GM19455 (cell line): ENCODE measurements around the gene FNIP1.
"Not testable (repeated sequence)": the region's sequence is repeated elsewhere in the genome, so short reads cannot be mapped to it uniquely, and the experiment has no call there.

Experiments used
- ATAC-seq: cut with Tn5 transposase; IDR thresholded peaks from one replicate; pipeline ENCODE4 v1.9.1; 2021; ENCODE audit not compliant: unreplicated experiment

FNIP1 gene

GRCh38 chr5:131787736-131788135 lies 9.1 kb downstream of the FNIP1 start:
- ATAC-seq, result no peak

- ATAC-seq, result no peak
Measured at GRCh38 chr5:131786900-131787692, 9.7 kb downstream of the FNIP1 start.

- ATAC-seq, result no peak
Measured at GRCh38 chr5:131786036-131786435, 10.8 kb downstream of the FNIP1 start.

GRCh38 chr5:131783874-131784273 lies 12.9 kb downstream of the FNIP1 start:
- ATAC-seq, result no peak

- no peak for ATAC-seq
Measured at GRCh38 chr5:131783357-131783756, 13.5 kb downstream of the FNIP1 start.

GRCh38 chr5:131782717-131783116 lies 14.1 kb downstream of the FNIP1 start:
- no peak for ATAC-seq

GRCh38 chr5:131778141-131778540 lies 18.7 kb downstream of the FNIP1 start:
- not testable (repeated sequence) for ATAC-seq

- ATAC-seq, result no peak
Measured at GRCh38 chr5:131776450-131776849, 20.4 kb downstream of the FNIP1 start.

GRCh38 chr5:131774652-131775367 lies 22.0 kb downstream of the FNIP1 start:
- no peak for ATAC-seq

- ATAC-seq, result no peak
Measured at GRCh38 chr5:131773805-131774204, 23.0 kb downstream of the FNIP1 start.

- no peak for ATAC-seq
Measured at GRCh38 chr5:131771692-131772091, 25.1 kb downstream of the FNIP1 start.

- ATAC-seq, result no peak
Measured at GRCh38 chr5:131769961-131770360, 26.9 kb downstream of the FNIP1 start.

GRCh38 chr5:131769336-131769735 lies 27.5 kb downstream of the FNIP1 start:
- no peak for ATAC-seq

- no peak for ATAC-seq
Measured at GRCh38 chr5:131767891-131768290, 28.9 kb downstream of the FNIP1 start.

GRCh38 chr5:131766689-131767088 lies 30.1 kb downstream of the FNIP1 start:
- no peak for ATAC-seq

- no peak for ATAC-seq
Measured at GRCh38 chr5:131765261-131765660, 31.6 kb downstream of the FNIP1 start.

GRCh38 chr5:131763968-131764367 lies 32.8 kb downstream of the FNIP1 start:
- no peak for ATAC-seq

- ATAC-seq, result no peak
Measured at GRCh38 chr5:131760793-131761192, 36.0 kb downstream of the FNIP1 start.

- ATAC-seq, result no peak
Measured at GRCh38 chr5:131759704-131760103, 37.1 kb downstream of the FNIP1 start.

- ATAC-seq, result no peak
Measured at GRCh38 chr5:131758520-131758900, 38.3 kb downstream of the FNIP1 start.

GRCh38 chr5:131757830-131758519 lies 38.8 kb downstream of the FNIP1 start:
- ATAC-seq, result no peak

- no peak for ATAC-seq
Measured at GRCh38 chr5:131756942-131757341, 39.9 kb downstream of the FNIP1 start.
